Adrenal gland (tissue), 5 donors: ENCODE measurements around the gene PBX1.

ENCODE experiments used
- POLR2A ChIP-seq, 2 donors: fragments of 450-650 bp; IDR thresholded peaks; one replicate each; pipeline ENCODE4 v1.6.1; 2017; ENCODE audit warnings: antibody characterized with exemption in 2 of 2, mild to moderate bottlenecking in 2 of 2, moderate library complexity in 1 of 2
- TF ChIP-seq, protein P1 (sequence below), 6 experiments: fragments of 450-650 bp in 4 of 6; fragments of 200-600 bp in 2 of 6; sonication (generic) in 1 of 6; IDR thresholded peaks; 1 replicate in 5 of 6; 2 replicates in 1 of 6; pipeline versions ENCODE4 v1.5.1 to v1.8.0; 2016 to 2021; ENCODE audit warnings: antibody characterized with exemption in 6 of 6, mild to moderate bottlenecking in 2 of 6, moderate library complexity in 1 of 6
- donor health status: DM: no; HTN: no; CAD: no.

DNA sequence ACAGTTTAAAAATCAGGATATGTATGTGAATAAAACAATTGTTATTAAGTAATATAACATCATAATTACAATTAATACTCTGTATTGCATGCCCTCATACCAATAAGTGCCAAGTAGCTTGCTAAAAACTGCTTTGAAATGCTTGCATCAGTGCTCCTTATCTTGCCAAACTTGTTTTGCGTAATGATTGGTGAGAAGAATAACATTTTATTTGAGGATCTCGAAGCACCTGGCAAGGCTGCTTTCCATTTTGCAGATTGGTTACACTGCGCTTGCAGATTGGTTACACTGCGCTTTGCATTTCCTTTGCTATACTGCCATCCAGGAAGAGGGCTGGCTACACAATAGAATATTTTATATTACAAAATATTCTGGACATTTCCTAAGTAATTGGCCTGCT lies 1.7 kb upstream of the PBX1 start:
- TF ChIP-seq POLR2A (IDR thresholded peaks at IDR 0.05), result no peak
- TF ChIP-seq, protein P1, sequence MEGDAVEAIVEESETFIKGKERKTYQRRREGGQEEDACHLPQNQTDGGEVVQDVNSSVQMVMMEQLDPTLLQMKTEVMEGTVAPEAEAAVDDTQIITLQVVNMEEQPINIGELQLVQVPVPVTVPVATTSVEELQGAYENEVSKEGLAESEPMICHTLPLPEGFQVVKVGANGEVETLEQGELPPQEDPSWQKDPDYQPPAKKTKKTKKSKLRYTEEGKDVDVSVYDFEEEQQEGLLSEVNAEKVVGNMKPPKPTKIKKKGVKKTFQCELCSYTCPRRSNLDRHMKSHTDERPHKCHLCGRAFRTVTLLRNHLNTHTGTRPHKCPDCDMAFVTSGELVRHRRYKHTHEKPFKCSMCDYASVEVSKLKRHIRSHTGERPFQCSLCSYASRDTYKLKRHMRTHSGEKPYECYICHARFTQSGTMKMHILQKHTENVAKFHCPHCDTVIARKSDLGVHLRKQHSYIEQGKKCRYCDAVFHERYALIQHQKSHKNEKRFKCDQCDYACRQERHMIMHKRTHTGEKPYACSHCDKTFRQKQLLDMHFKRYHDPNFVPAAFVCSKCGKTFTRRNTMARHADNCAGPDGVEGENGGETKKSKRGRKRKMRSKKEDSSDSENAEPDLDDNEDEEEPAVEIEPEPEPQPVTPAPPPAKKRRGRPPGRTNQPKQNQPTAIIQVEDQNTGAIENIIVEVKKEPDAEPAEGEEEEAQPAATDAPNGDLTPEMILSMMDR (IDR thresholded peaks at IDR 0.05), result no peak
